Measurements from ENCODE around the gene MAGEB17.

GRCh38 chrX:16130707-16131106 is 36.6 kb upstream of the MAGEB17 start:
- TF ChIP-seq POLR2A (IDR thresholded peaks at IDR 0.05): no peak
- no peak for TF ChIP-seq CTCF (IDR thresholded peaks at IDR 0.05)
- TF ChIP-seq POLR2AphosphoS5 (IDR thresholded peaks at IDR 0.05): no peak
- TF ChIP-seq EP300 (IDR thresholded peaks at IDR 0.05; ENCODE audit: low read depth): no peak

Measured in transverse colon (tissue), 4 donors.